H9 (cell line): ENCODE measurements around the gene ADRM1. TPM values are rescaled to one million over a fixed set of nuclear protein-coding genes. Genes with fewer than 3 reads are reported as not detected.

Experiments
- DNase-seq: peaks from one replicate; pipeline ENCODE4 v3.0.0-alpha.2; 2017
- H2AFZ ChIP-seq: one replicate; pipeline ENCODE4 v1.6.1; 2013; ENCODE audit warnings: mild to moderate bottlenecking, low read length, control low read depth, moderate library complexity
- H2AK5ac ChIP-seq: 2 replicates; pipeline ENCODE4 v1.6.1; 2013; ENCODE audit warnings: low read length, control low read depth, mixed read lengths; ENCODE audit not compliant: insufficient read length
- H2BK120ac ChIP-seq: one replicate; pipeline ENCODE4 v1.6.1; 2013; ENCODE audit warnings: low read depth, mild to moderate bottlenecking, low read length, control low read depth, inconsistent platforms; ENCODE audit not compliant: poor library complexity, severe bottlenecking
- H2BK12ac ChIP-seq: 2 replicates; pipeline ENCODE4 v1.6.1; 2013; ENCODE audit warnings: low read length, control low read depth, mixed read lengths, low read depth; ENCODE audit not compliant: insufficient read length
- H2BK15ac ChIP-seq: 2 replicates; pipeline ENCODE4 v1.6.1; 2013; ENCODE audit warnings: low read depth, low read length, control low read depth
- H2BK20ac ChIP-seq: one replicate; pipeline ENCODE4 v1.6.1; 2013; ENCODE audit warnings: low read depth, mild to moderate bottlenecking, low read length, control low read depth, inconsistent platforms; ENCODE audit not compliant: poor library complexity, severe bottlenecking
- H2BK5ac ChIP-seq: 2 replicates; pipeline ENCODE4 v1.6.1; 2013; ENCODE audit warnings: low read length, control low read depth, mixed read lengths; ENCODE audit not compliant: insufficient read length
- H3K14ac ChIP-seq: 2 replicates; pipeline ENCODE4 v1.6.1; 2013; ENCODE audit warnings: low read length, control low read depth; ENCODE audit not compliant: insufficient read depth
- H3K18ac ChIP-seq: 2 replicates; pipeline ENCODE4 v1.6.1; 2013; ENCODE audit warnings: low read depth, mild to moderate bottlenecking, mixed read lengths, low read length, control low read depth; ENCODE audit not compliant: insufficient read length
- H3K23ac ChIP-seq: 2 replicates; pipeline ENCODE4 v1.6.1; 2013; ENCODE audit warnings: low read length, control low read depth, mixed read lengths, low read depth; ENCODE audit not compliant: insufficient read length
- H3K23me2 ChIP-seq: 2 replicates; pipeline ENCODE4 v1.6.1; 2013; ENCODE audit warnings: low read depth, mild to moderate bottlenecking, mixed read lengths, low read length, control low read depth; ENCODE audit not compliant: insufficient read length, poor library complexity, severe bottlenecking
- H3K27ac ChIP-seq: 2 replicates; pipeline ENCODE4 v1.5.1; 2013; ENCODE audit warnings: low read length, control low read depth, mixed read lengths, low read depth; ENCODE audit not compliant: insufficient read length
- H3K27me3 ChIP-seq: 2 replicates; pipeline ENCODE4 v1.6.1; 2013; ENCODE audit warnings: low read length, control low read depth, inconsistent platforms; ENCODE audit not compliant: insufficient read depth
- H3K4ac ChIP-seq: 2 replicates; pipeline ENCODE4 v1.6.1; 2013; ENCODE audit warnings: low read depth, mild to moderate bottlenecking, control low read depth, inconsistent platforms, low read length, moderate library complexity
- H3K4me1 ChIP-seq: 2 replicates; pipeline ENCODE4 v1.6.1; 2013; ENCODE audit warnings: low read length, control low read depth, inconsistent platforms; ENCODE audit not compliant: insufficient read depth
- H3K4me2 ChIP-seq: 2 replicates; pipeline ENCODE4 v1.6.1; 2013; ENCODE audit warnings: low read length, control low read depth, mixed read lengths; ENCODE audit not compliant: insufficient read length, insufficient read depth
- H3K56ac ChIP-seq: 2 replicates; pipeline ENCODE4 v1.6.1; 2013; ENCODE audit warnings: low read depth, mild to moderate bottlenecking, mixed read lengths, low read length, control low read depth; ENCODE audit not compliant: insufficient read length
- H3K79me1 ChIP-seq: 2 replicates; pipeline ENCODE4 v1.6.1; 2013; ENCODE audit warnings: low read depth, mild to moderate bottlenecking, moderate library complexity, low read length, control low read depth, inconsistent platforms; ENCODE audit not compliant: insufficient read depth, poor library complexity, severe bottlenecking
- H3K79me2 ChIP-seq: 2 replicates; pipeline ENCODE4 v1.6.1; 2013; ENCODE audit warnings: low read length, control low read depth, inconsistent platforms; ENCODE audit not compliant: insufficient read depth
- H3K9ac ChIP-seq: 2 replicates; pipeline ENCODE4 v1.6.1; 2013; ENCODE audit warnings: low read length, control low read depth, mixed read lengths; ENCODE audit not compliant: insufficient read length; ENCODE audit errors: extremely low read depth
- H3K9me3 ChIP-seq: one replicate; pipeline ENCODE4 v1.6.1; 2013; ENCODE audit warnings: low read depth, low read length, inconsistent platforms; ENCODE audit not compliant: control insufficient read depth
- H3T11ph ChIP-seq: one replicate; pipeline ENCODE4 v1.6.1; 2013; ENCODE audit warnings: mild to moderate bottlenecking, low read length, control low read depth, inconsistent platforms
- H4K20me1 ChIP-seq: one replicate; pipeline ENCODE4 v1.6.1; 2013; ENCODE audit not compliant: control insufficient read depth, insufficient read length, insufficient read depth
- H4K5ac ChIP-seq: 2 replicates; pipeline ENCODE4 v1.6.1; 2013; ENCODE audit warnings: low read depth, mild to moderate bottlenecking, mixed read lengths, low read length, control low read depth; ENCODE audit not compliant: insufficient read length
- H4K8ac ChIP-seq: replicated peaks from 2 replicates; pipeline ENCODE4 v1.6.1; 2013; ENCODE audit warnings: low read length, control low read depth, mixed read lengths, low read depth; ENCODE audit not compliant: insufficient read length
- H4K91ac ChIP-seq: 2 replicates; pipeline ENCODE4 v1.6.1; 2013; ENCODE audit warnings: low read depth, mild to moderate bottlenecking, moderate library complexity, mixed read lengths, low read length, control low read depth; ENCODE audit not compliant: insufficient read length
- H3K27ac Mint-ChIP-seq, 3 experiments: 2 replicates in 2 of 3; 3 replicates in 1 of 3; pipeline ENCODE4 v1.8.0; 2020 to 2021; ENCODE audit warnings: mixed read lengths in 3 of 3, mild to moderate bottlenecking in 1 of 3, moderate library complexity in 1 of 3
- H3K27me3 Mint-ChIP-seq: 2 replicates; pipeline ENCODE4 v1.8.0; 2021; ENCODE audit warnings: low read depth, mild to moderate bottlenecking, moderate library complexity, mixed read lengths
- H3K36me3 Mint-ChIP-seq, 3 experiments: 2 replicates in 2 of 3; 3 replicates in 1 of 3; pipeline ENCODE4 v1.8.0; 2020 to 2021; ENCODE audit warnings: low read depth in 3 of 3, mixed read lengths in 3 of 3; ENCODE audit not compliant: insufficient read depth in 1 of 3
- H3K4me1 Mint-ChIP-seq, 2 experiments: 2 replicates each; pipeline ENCODE4 v1.8.0; 2020; ENCODE audit warnings: mixed read lengths in 2 of 2
- H3K4me3 Mint-ChIP-seq, 2 experiments: 2 replicates in 1 of 2; 3 replicates in 1 of 2; pipeline ENCODE4 v1.8.0; 2020 to 2021; ENCODE audit warnings: mild to moderate bottlenecking in 2 of 2, mixed read lengths in 2 of 2, moderate library complexity in 1 of 2
- H3K9me3 Mint-ChIP-seq, 2 experiments: 2 replicates in 1 of 2; 3 replicates in 1 of 2; pipeline ENCODE4 v1.8.0; 2020; ENCODE audit warnings: mild to moderate bottlenecking in 2 of 2, mixed read lengths in 2 of 2, moderate library complexity in 1 of 2
- CTCF ChIP-seq: fragments of 200-600 bp; sonication (generic); conservative IDR thresholded peaks from 3 replicates; pipeline ENCODE4 v1.8.0; 2021; ENCODE audit warnings: antibody characterized with exemption, mild to moderate bottlenecking
- WGBS: extraction: QIAGEN DNeasy Blood & Tissue Kit; methylation state at CpG from one replicate; pipeline ENCODE4 v1.1.7; 2013; ENCODE audit warnings: missing lambda C conversion rate, low lambda C conversion rate, mixed read lengths; ENCODE audit not compliant: insufficient read length; ENCODE audit errors: extremely low coverage; 5-methylcytosine and 5-hydroxymethylcytosine counted together
- total RNA-seq: library from RNA; stranded (reverse); gene quantifications from 2 replicates; pipeline ENCODE4 v1.2.1, GENCODE V29; 2021

ADRM1 gene
- total RNA-seq, 1 experiment from 2014 or later = 153 TPM

DNA sequence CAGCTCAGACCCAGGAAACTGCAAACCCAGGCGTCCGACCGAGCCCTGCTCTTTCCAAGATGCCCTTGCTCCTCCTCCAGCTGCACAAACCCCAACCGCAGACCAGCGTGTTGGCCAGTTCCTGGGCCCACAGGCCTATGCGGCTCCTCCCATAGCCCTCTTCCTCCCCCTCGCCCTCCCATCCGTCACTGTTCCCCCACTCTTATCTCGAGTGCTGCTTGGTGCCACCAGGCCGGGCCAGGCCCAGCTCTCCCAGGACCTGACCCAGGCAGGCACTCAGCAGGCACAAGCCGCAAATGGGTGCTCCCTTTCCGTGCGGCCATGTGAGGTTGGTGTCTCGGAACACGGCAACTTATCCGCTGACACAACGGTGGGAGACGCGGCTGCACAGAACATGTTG is 28.6 kb downstream of the ADRM1 start:
- Mint-ChIP-seq H3K36me3 (peaks cover 5 to 56% (median 47%) of the 10 kb centered on the region in 3 experiments; a peak in 6 of 7 replicates), H3K27ac (peak overlapping the region in 1 of 3 experiments; percentile 80; a peak in 1 of 7 replicates), H3K4me3 (no peak overlapping the region), H3K27me3 (no peaks in the 10 kb centered on the region; the same call in 1 of the 2 replicates), H3K4me1 (no peaks in the 10 kb centered on the region), H3K9me3 (no peaks in the 10 kb centered on the region)
- H2BK15ac ChIP-seq = no peak overlapping the region
- no peak overlapping the region for H3K56ac ChIP-seq
- no peaks in the 10 kb centered on the region for H3K4me1 ChIP-seq
- no peak overlapping the region for H3K4ac ChIP-seq
- no CpG with 5 or more reads among the region's 19 CpGs for WGBS
- H4K8ac ChIP-seq = no peak overlapping the region
- no peaks in the 10 kb centered on the region for H3K79me2 ChIP-seq
- no peak for TF ChIP-seq CTCF
- H3K14ac ChIP-seq = no peak overlapping the region
- no peaks in the 10 kb centered on the region for H3K27me3 ChIP-seq
- H2AK5ac ChIP-seq = no peak overlapping the region
- H4K5ac ChIP-seq = no peak overlapping the region
- no peaks in the 10 kb centered on the region for H3K23me2 ChIP-seq
- H2BK20ac ChIP-seq = no peak overlapping the region
- H3K79me1 ChIP-seq = no peaks in the 10 kb centered on the region
- H3K4me2 ChIP-seq = no peak overlapping the region
- H3K9ac ChIP-seq = no peak overlapping the region
- no peak overlapping the region for H4K91ac ChIP-seq
- H2BK120ac ChIP-seq = no peak overlapping the region
- H3K27ac ChIP-seq = no peak overlapping the region
- H3K9me3 ChIP-seq = no peaks in the 10 kb centered on the region
- no peaks in the 10 kb centered on the region for H4K20me1 ChIP-seq
- no peak overlapping the region for H2BK12ac ChIP-seq
- H2BK5ac ChIP-seq = no peak overlapping the region
- H2AFZ ChIP-seq = no peak overlapping the region
- no peak overlapping the region for H3T11ph ChIP-seq
- no peak overlapping the region for H3K18ac ChIP-seq
- DNase-seq = no peak
- no peak overlapping the region for H3K23ac ChIP-seq
